NB4 (cell line): ENCODE results near the gene FAM47A.

Source experiments
- DNase-seq: peaks from one replicate; pipeline ENCODE4 v3.0.0; 2010; ENCODE audit warnings: low read depth
- H3K4me3 ChIP-seq: one replicate; pipeline ENCODE4 v1.5.1; 2011; ENCODE audit warnings: mild to moderate bottlenecking, low read depth, low read length, moderate library complexity
- CTCF ChIP-seq: IDR thresholded peaks from one replicate; pipeline ENCODE4 v1.5.1; 2012; ENCODE audit warnings: low read depth, low read length
- MYC ChIP-seq: IDR thresholded peaks from 2 replicates; pipeline ENCODE4 v1.6.1; 2011; ENCODE audit warnings: low read depth, low read length
- POLR2A ChIP-seq: IDR thresholded peaks from 2 replicates; pipeline ENCODE4 v1.6.1; 2011; ENCODE audit warnings: mild to moderate bottlenecking; ENCODE audit not compliant: insufficient read length; ENCODE audit errors: extremely low read depth
- TF ChIP-seq, protein P1 (sequence below): IDR thresholded peaks from 2 replicates; pipeline ENCODE4 v1.6.1; 2011; ENCODE audit warnings: low read depth, low read length

Gene FAM47A

GRCh38 chrX:34130980-34131744 is 952 bp downstream of the FAM47A start:
- TF ChIP-seq POLR2A (no peak), CTCF (no peak), MYC (no peak)
- TF ChIP-seq, protein P1, sequence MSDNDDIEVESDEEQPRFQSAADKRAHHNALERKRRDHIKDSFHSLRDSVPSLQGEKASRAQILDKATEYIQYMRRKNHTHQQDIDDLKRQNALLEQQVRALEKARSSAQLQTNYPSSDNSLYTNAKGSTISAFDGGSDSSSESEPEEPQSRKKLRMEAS, result no peak
- H3K4me3 ChIP-seq, result no peak overlapping the region
- DNase-seq, result no peak

- no peak for TF ChIP-seq POLR2A
- TF ChIP-seq CTCF, result no peak
- TF ChIP-seq MYC, result no peak
- TF ChIP-seq, protein P1, result no peak
- DNase-seq, result no peak
- no peak overlapping the region for H3K4me3 ChIP-seq
Observed at GRCh38 chrX:34130501-34130900, 1.6 kb downstream of the FAM47A start.

DNA sequence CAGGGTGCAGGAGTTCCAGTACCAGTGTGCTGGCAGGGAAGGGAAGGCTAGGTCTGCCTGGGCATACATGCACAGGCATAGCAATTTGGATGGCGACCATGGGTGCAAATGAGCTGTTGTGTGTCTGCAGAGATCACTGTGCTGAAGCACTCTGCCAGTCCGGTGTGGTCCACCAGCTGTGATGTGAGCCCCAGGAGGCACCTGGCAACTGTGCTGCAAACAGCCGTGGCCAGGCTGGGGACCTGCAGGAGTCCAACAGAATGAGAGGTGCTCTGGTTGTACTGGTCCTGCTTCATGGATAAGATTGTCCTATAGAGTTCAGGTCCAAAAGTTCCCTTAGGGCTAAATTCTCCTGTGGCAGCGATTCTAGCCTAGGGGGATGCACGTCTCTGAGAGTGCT is 6.1 kb downstream of the FAM47A start:
- TF ChIP-seq, protein P1, result no peak
- no peak for TF ChIP-seq POLR2A
- DNase-seq, result no peak
- no peak overlapping the region for H3K4me3 ChIP-seq

DNA sequence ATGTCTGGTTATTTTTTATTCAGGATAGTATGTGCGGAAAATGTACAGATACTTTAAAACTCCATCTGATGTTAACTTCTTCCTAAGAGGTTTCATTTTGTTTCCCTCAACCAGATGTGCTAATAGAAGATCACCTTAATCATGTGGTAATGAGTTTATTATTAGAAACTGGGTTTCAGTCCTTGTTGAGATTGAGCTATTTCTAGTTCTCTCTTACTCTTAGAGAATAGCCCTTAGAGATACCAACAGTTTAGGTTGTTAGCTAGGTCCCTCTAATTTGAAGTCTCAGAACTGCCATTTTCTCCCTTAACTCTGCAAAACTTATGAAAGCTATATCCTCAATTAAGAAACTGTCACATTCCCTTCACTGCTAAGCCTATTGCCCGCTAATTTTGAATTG is 13.0 kb downstream of the FAM47A start:
- TF ChIP-seq MYC, result no peak
- TF ChIP-seq, protein P1, result no peak
- TF ChIP-seq POLR2A, result no peak
- no peak for TF ChIP-seq CTCF
- no peak overlapping the region for H3K4me3 ChIP-seq
- no peak for DNase-seq

GRCh38 chrX:34112459-34112858 is 19.7 kb downstream of the FAM47A start:
- no peak for DNase-seq
- TF ChIP-seq CTCF (no peak), POLR2A (no peak), MYC (no peak)
- TF ChIP-seq, protein P1, result no peak

More at GRCh38 chrX:34112459-34112858, 19.7 kb downstream of the FAM47A start:
- no peak overlapping the region for H3K4me3 ChIP-seq
